ENCODE results near the gene ANKRD34B. TPM values are rescaled to one million over a fixed set of nuclear protein-coding genes. Genes with fewer than 3 reads are reported as not detected.

Gene ANKRD34B
- total RNA-seq (not detected), polyA plus RNA-seq (not detected)

DNA sequence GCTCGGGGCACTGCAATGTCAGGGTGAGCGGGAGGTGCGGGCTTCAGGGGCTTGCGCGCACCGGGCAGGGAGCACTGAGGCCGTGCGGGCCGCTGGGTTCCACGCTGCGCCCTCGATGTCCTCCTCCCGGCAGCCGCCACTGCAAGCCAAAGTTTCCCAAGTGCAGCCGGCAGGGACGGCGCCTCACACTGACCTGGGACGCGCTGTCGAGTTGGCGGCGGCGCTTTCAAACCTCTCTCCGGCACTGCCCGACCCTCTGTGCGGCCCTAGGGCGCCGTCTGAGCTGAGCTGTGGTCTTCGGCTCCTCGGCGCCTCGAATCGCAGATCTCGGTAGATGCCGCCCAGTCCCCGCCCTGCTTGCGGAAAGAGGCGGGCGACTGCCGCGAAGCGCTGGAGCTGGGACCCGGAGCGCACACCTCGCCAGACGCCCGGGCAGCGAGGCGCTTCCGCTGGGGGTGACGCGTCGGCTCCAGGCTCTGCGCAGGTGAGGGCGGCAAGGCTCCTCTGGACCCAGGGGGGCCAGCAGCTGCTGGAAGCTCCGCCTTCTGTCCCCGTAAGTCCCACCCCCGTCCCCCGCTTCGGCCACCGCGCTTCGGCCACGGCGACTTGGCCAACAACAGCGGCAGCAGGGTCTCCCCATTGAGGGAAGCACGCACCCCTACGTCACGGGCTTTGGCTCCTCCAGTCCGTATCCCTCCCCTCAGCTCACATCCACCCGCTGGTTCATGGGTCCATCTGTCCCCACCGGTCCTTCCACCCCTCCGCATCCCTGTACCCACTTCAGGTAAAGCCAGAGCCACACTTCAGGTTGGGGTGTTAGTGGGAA, at the start of gene ANKRD34B:
ANKRD34B (minus strand) TSS at position 320 of the 826 bp plus-strand sequence. CDS start 10,261 bp downstream, outside the sequence.
- Mint-ChIP-seq H3K27me3 (peaks cover 43 to 74% of the 10 kb centered on the region in 2 donors), H3K36me3 (no peaks in the 10 kb centered on the region), H3K4me1 (peaks cover 6 to 8% (median 7%) of the 10 kb centered on the region in 3 donors), H3K9me3 (peaks cover 0 to 2% (median 0%) of the 10 kb centered on the region in 5 donors), H3K27ac (no peak within 1 kb of the TSS), H3K4me3 (peak within 1 kb of the TSS in 5 of 7 donors; percentile 55 to 77 (median 70))
- ChIA-PET POLR2A (no interaction called here), CTCF (no interaction called here)
- Histone ChIP-seq H3K9me3 (ENCODE audit: low read length) (no peaks in the 10 kb centered on the region), H3K27ac (ENCODE audit: low read depth, low read length) (no peak within 1 kb of the TSS), H3K27me3 (ENCODE audit: insufficient read depth, low read length, poor library complexity, severe bottlenecking) (peaks cover 16% of the 10 kb centered on the region), H3K36me3 (ENCODE audit: insufficient read depth, low read length) (no peaks in the 10 kb centered on the region), H3K4me1 (ENCODE audit: insufficient read depth, low read length) (no peaks in the 10 kb centered on the region), H3K4me3 (ENCODE audit: low read length) (no peak within 1 kb of the TSS)
- no peak for DNase-seq

GRCh38 chr5:80619086-80619485, 49.0 kb upstream of the ANKRD34B start:
- no peak overlapping the region for H3K27ac ChIP-seq (ENCODE audit: low read depth, low read length)
- no peaks in the 10 kb centered on the region for H3K4me1 ChIP-seq (ENCODE audit: insufficient read depth, low read length)
- H3K27me3 ChIP-seq (ENCODE audit: insufficient read depth, low read length, poor library complexity, severe bottlenecking): no peaks in the 10 kb centered on the region
- Mint-ChIP-seq H3K27ac (no peak overlapping the region), H3K4me3 (no peak overlapping the region), H3K27me3 (no peaks in the 10 kb centered on the region), H3K9me3 (no peaks in the 10 kb centered on the region), H3K36me3 (peaks cover 5 to 20% (median 9%) of the 10 kb centered on the region in 3 donors), H3K4me1 (peaks cover 0 to 4% (median 0%) of the 10 kb centered on the region in 3 donors)
- DNase-seq: no peak
- H3K36me3 ChIP-seq (ENCODE audit: insufficient read depth, low read length): no peaks in the 10 kb centered on the region
- CTCF ChIA-PET: no interaction called here
- H3K9me3 ChIP-seq (ENCODE audit: low read length): no peaks in the 10 kb centered on the region
- H3K4me3 ChIP-seq (ENCODE audit: low read length): no peak overlapping the region
- POLR2A ChIA-PET: no interaction called here

DNA sequence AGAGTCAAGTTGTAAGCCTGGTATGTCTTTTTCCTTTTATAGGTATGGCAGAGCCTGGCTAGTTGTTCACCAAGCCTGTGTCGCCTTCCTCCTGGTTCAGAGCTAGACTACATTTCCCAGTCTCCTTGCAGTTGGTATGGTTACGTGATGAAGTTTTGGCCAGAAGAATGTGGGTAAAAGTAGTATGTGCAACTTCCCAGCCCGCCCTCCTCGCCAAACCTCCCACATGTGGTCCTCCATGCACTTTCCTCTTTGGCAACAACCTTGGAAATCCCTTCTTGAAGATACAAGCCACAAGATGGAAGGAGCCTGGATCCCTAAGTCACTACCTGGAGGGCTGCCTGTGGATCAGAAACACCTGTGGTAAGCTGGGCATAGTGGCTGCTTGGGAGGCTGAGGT, 48.4 kb upstream of the ANKRD34B start:
- Mint-ChIP-seq H3K9me3 (no peaks in the 10 kb centered on the region), H3K36me3 (peaks cover 5 to 20% (median 9%) of the 10 kb centered on the region in 3 donors), H3K27me3 (no peaks in the 10 kb centered on the region), H3K27ac (no peak overlapping the region), H3K4me1 (peaks cover 0 to 4% (median 0%) of the 10 kb centered on the region in 3 donors), H3K4me3 (no peak overlapping the region)
- DNase-seq: no peak
- ChIA-PET CTCF (no interaction called here), POLR2A (no interaction called here)
- H3K4me3 ChIP-seq (ENCODE audit: low read length): no peak overlapping the region
- no peak overlapping the region for H3K27ac ChIP-seq (ENCODE audit: low read depth, low read length)
- no peaks in the 10 kb centered on the region for H3K9me3 ChIP-seq (ENCODE audit: low read length)
- no peaks in the 10 kb centered on the region for H3K4me1 ChIP-seq (ENCODE audit: insufficient read depth, low read length)
- no peaks in the 10 kb centered on the region for H3K36me3 ChIP-seq (ENCODE audit: insufficient read depth, low read length)
- H3K27me3 ChIP-seq (ENCODE audit: insufficient read depth, low read length, poor library complexity, severe bottlenecking): no peaks in the 10 kb centered on the region

- DNase-seq: no peak
- Histone ChIP-seq H3K27ac (ENCODE audit: low read depth, low read length) (no peak overlapping the region), H3K27me3 (ENCODE audit: insufficient read depth, low read length, poor library complexity, severe bottlenecking) (no peaks in the 10 kb centered on the region), H3K36me3 (ENCODE audit: insufficient read depth, low read length) (no peaks in the 10 kb centered on the region), H3K9me3 (ENCODE audit: low read length) (no peaks in the 10 kb centered on the region), H3K4me1 (ENCODE audit: insufficient read depth, low read length) (no peaks in the 10 kb centered on the region), H3K4me3 (ENCODE audit: low read length) (no peak overlapping the region)
- H3K9me3 Mint-ChIP-seq: peaks cover 0 to 2% (median 0%) of the 10 kb centered on the region in 5 donors
- no peak overlapping the region for H3K27ac Mint-ChIP-seq
- ChIA-PET CTCF (no interaction called here), POLR2A (no interaction called here)
- H3K4me3 Mint-ChIP-seq: no peak overlapping the region
- H3K4me1 Mint-ChIP-seq: peaks cover 0 to 4% (median 0%) of the 10 kb centered on the region in 3 donors
- no peaks in the 10 kb centered on the region for H3K27me3 Mint-ChIP-seq
- H3K36me3 Mint-ChIP-seq: peaks cover 2 to 9% (median 2%) of the 10 kb centered on the region in 3 donors
These were observed 45.3 kb upstream of the ANKRD34B start for GRCh38 chr5:80615266-80615914.

DNA sequence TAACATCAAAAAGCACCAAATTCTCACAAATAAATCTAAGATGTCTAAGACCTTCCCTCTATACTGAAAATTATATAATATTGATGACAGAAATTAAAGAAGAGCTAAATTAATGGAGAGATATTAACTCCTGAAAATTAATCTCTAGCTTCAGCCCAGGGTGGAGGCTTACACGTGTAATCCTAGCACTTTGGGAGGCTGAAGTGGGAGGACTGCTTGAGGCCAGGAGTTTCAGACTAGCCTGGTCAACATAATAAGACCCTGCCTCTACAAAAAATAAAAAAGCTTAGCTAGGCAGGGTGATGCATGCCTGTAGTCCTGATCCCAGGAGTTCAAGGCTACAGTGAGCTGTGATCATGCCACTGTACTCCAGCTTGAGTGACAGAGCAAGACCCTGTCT, 39.6 kb upstream of the ANKRD34B start:
- Histone ChIP-seq H3K27ac (ENCODE audit: low read depth, low read length) (no peak overlapping the region), H3K27me3 (ENCODE audit: insufficient read depth, low read length, poor library complexity, severe bottlenecking) (no peaks in the 10 kb centered on the region), H3K9me3 (ENCODE audit: low read length) (no peaks in the 10 kb centered on the region), H3K4me3 (ENCODE audit: low read length) (no peak overlapping the region), H3K4me1 (ENCODE audit: insufficient read depth, low read length) (no peaks in the 10 kb centered on the region), H3K36me3 (ENCODE audit: insufficient read depth, low read length) (no peaks in the 10 kb centered on the region)
- ChIA-PET POLR2A (no interaction called here), CTCF (no interaction called here)
- Mint-ChIP-seq H3K27ac (no peak overlapping the region), H3K4me3 (no peak overlapping the region), H3K9me3 (peaks cover 2 to 10% (median 5%) of the 10 kb centered on the region in 5 donors), H3K4me1 (no peaks in the 10 kb centered on the region), H3K36me3 (peaks cover 0 to 20% (median 2%) of the 10 kb centered on the region in 3 donors), H3K27me3 (no peaks in the 10 kb centered on the region)
- no peak for DNase-seq

- ChIA-PET POLR2A (no interaction called here), CTCF (no interaction called here)
- no peak for DNase-seq
- Mint-ChIP-seq H3K4me3 (no peak overlapping the region), H3K27ac (no peak overlapping the region), H3K4me1 (no peaks in the 10 kb centered on the region), H3K36me3 (peaks cover 0 to 20% (median 2%) of the 10 kb centered on the region in 3 donors), H3K27me3 (no peaks in the 10 kb centered on the region), H3K9me3 (peaks cover 2 to 10% (median 5%) of the 10 kb centered on the region in 5 donors)
- Histone ChIP-seq H3K27me3 (ENCODE audit: insufficient read depth, low read length, poor library complexity, severe bottlenecking) (no peaks in the 10 kb centered on the region), H3K36me3 (ENCODE audit: insufficient read depth, low read length) (no peaks in the 10 kb centered on the region), H3K4me1 (ENCODE audit: insufficient read depth, low read length) (no peaks in the 10 kb centered on the region), H3K9me3 (ENCODE audit: low read length) (no peaks in the 10 kb centered on the region), H3K27ac (ENCODE audit: low read depth, low read length) (no peak overlapping the region), H3K4me3 (ENCODE audit: low read length) (no peak overlapping the region)
These were observed 38.7 kb upstream of the ANKRD34B start for GRCh38 chr5:80608731-80609130.

- ChIA-PET CTCF (no interaction called here), POLR2A (interaction anchor here (0.6 kb wide), 1 partner anchor 32 kb away, joined by 3 read pairs; no protein-coding TSS in a partner anchor)
- Mint-ChIP-seq H3K4me1 (no peaks in the 10 kb centered on the region), H3K9me3 (peaks cover 2 to 10% (median 5%) of the 10 kb centered on the region in 5 donors), H3K36me3 (peaks cover 0 to 20% (median 2%) of the 10 kb centered on the region in 3 donors), H3K27ac (no peak overlapping the region), H3K4me3 (no peak overlapping the region), H3K27me3 (no peaks in the 10 kb centered on the region)
- H3K4me3 ChIP-seq (ENCODE audit: low read length): no peak overlapping the region
- no peak overlapping the region for H3K27ac ChIP-seq (ENCODE audit: low read depth, low read length)
- H3K9me3 ChIP-seq (ENCODE audit: low read length): no peaks in the 10 kb centered on the region
- H3K36me3 ChIP-seq (ENCODE audit: insufficient read depth, low read length): no peaks in the 10 kb centered on the region
- H3K4me1 ChIP-seq (ENCODE audit: insufficient read depth, low read length): no peaks in the 10 kb centered on the region
- DNase-seq: no peak
- no peaks in the 10 kb centered on the region for H3K27me3 ChIP-seq (ENCODE audit: insufficient read depth, low read length, poor library complexity, severe bottlenecking)
These were observed 37.8 kb upstream of the ANKRD34B start for GRCh38 chr5:80607832-80608231.

- CTCF ChIA-PET: no interaction called here
- Histone ChIP-seq H3K36me3 (ENCODE audit: insufficient read depth, low read length) (no peaks in the 10 kb centered on the region), H3K4me1 (ENCODE audit: insufficient read depth, low read length) (no peaks in the 10 kb centered on the region), H3K27me3 (ENCODE audit: insufficient read depth, low read length, poor library complexity, severe bottlenecking) (no peaks in the 10 kb centered on the region), H3K27ac (ENCODE audit: low read depth, low read length) (no peak overlapping the region), H3K9me3 (ENCODE audit: low read length) (no peaks in the 10 kb centered on the region), H3K4me3 (ENCODE audit: low read length) (no peak overlapping the region)
- no peak for DNase-seq
- H3K36me3 Mint-ChIP-seq: peaks cover 0 to 20% (median 2%) of the 10 kb centered on the region in 3 donors
- no peaks in the 10 kb centered on the region for H3K4me1 Mint-ChIP-seq
- POLR2A ChIA-PET: interaction anchor here (0.6 kb wide), 1 partner anchor 31 kb away, joined by 3 read pairs; no protein-coding TSS in a partner anchor
- H3K4me3 Mint-ChIP-seq: no peak overlapping the region
- peaks cover 2 to 10% (median 5%) of the 10 kb centered on the region in 5 donors for H3K9me3 Mint-ChIP-seq
- no peaks in the 10 kb centered on the region for H3K27me3 Mint-ChIP-seq
- no peak overlapping the region for H3K27ac Mint-ChIP-seq
These were observed 37.3 kb upstream of the ANKRD34B start for GRCh38 chr5:80607343-80607742.
